ENCODE measurements around the gene EIF3J. TPM values are rescaled to one million over a fixed set of nuclear protein-coding genes. Genes with fewer than 3 reads are reported as not detected.
A peak's percentile ranks its signal among the peaks of the same experiment; 100 is the strongest.

The EIF3J gene
- polyA plus RNA-seq, 2 of the 4 experiments (the other 2 are of a cell fraction): 90.6 to 114 TPM

DNA sequence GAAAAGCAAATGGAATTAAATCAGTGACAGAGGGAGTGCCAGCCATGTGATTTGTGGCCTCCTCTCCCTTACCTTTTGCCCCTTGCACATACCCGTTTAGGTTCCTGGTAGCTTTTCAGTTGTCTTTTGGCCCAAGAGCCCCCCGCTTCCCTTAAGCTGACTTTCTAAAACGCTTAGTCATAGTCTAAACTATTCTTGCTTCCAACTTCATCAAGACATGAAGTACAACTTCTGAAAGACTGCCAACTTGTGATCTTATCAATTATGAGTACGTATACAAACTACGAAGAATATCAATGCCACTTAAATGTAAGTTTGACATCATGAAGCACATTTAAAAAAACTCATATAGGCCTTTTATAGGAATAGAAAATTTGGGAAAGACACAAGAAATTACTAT is 61.9 kb downstream of the EIF3J start:
- Histone ChIP-seq H3K4me3 (no peak overlapping the region), H3K4me2 (no peak overlapping the region), H3K9me3 (no peaks in the 10 kb centered on the region), H3K4me1 (peaks cover 4% of the 10 kb centered on the region; the same call in 1 of the 3 replicates), H3K27ac (no peak overlapping the region)
- DNase-seq (ENCODE audit: low read depth in 1 of 2, low spot score in 1 of 2) (no peak), ATAC-seq (no peak), FAIRE-seq (no peak)
- no peak for TF ChIP-seq TP53 (CRISPR knock-in tag; IDR thresholded peaks at IDR 0.05)
- TF ChIP-seq, protein P1, sequence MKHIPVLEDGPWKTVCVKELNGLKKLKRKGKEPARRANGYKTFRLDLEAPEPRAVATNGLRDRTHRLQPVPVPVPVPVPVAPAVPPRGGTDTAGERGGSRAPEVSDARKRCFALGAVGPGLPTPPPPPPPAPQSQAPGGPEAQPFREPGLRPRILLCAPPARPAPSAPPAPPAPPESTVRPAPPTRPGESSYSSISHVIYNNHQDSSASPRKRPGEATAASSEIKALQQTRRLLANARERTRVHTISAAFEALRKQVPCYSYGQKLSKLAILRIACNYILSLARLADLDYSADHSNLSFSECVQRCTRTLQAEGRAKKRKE (CRISPR knock-in tag; IDR thresholded peaks at IDR 0.05; ENCODE audit: low read depth): no peak
- no peak for TF ChIP-seq RCOR1 (IDR thresholded peaks at IDR 0.05; ENCODE audit: low read depth, low read length)
- TF ChIP-seq, protein P2, sequence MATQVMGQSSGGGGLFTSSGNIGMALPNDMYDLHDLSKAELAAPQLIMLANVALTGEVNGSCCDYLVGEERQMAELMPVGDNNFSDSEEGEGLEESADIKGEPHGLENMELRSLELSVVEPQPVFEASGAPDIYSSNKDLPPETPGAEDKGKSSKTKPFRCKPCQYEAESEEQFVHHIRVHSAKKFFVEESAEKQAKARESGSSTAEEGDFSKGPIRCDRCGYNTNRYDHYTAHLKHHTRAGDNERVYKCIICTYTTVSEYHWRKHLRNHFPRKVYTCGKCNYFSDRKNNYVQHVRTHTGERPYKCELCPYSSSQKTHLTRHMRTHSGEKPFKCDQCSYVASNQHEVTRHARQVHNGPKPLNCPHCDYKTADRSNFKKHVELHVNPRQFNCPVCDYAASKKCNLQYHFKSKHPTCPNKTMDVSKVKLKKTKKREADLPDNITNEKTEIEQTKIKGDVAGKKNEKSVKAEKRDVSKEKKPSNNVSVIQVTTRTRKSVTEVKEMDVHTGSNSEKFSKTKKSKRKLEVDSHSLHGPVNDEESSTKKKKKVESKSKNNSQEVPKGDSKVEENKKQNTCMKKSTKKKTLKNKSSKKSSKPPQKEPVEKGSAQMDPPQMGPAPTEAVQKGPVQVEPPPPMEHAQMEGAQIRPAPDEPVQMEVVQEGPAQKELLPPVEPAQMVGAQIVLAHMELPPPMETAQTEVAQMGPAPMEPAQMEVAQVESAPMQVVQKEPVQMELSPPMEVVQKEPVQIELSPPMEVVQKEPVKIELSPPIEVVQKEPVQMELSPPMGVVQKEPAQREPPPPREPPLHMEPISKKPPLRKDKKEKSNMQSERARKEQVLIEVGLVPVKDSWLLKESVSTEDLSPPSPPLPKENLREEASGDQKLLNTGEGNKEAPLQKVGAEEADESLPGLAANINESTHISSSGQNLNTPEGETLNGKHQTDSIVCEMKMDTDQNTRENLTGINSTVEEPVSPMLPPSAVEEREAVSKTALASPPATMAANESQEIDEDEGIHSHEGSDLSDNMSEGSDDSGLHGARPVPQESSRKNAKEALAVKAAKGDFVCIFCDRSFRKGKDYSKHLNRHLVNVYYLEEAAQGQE (IDR thresholded peaks at IDR 0.05): no peak
- no peak for TF ChIP-seq FOSB (CRISPR knock-in tag; IDR thresholded peaks at IDR 0.05)
- no peak for TF ChIP-seq POLR2AphosphoS2 (conservative IDR thresholded peaks at IDR 0.05; ENCODE audit: low read length)
- TF ChIP-seq MAFK (IDR thresholded peaks at IDR 0.05; ENCODE audit: partially characterized antibody): peak; percentile 16
- TF ChIP-seq, protein P3, sequence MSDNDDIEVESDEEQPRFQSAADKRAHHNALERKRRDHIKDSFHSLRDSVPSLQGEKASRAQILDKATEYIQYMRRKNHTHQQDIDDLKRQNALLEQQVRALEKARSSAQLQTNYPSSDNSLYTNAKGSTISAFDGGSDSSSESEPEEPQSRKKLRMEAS (IDR thresholded peaks at IDR 0.05): no peak
- WGBS (ENCODE audit: missing lambda C conversion rate): 76% methylated on average over 5 of the region's 5 CpGs
- POLR2A ChIA-PET: no interaction called here
- CTCF ChIA-PET: interaction anchor here (1.0 to 2.3 kb wide), 2 partner anchors 11 to 140 kb away, joined by 3 to 6 read pairs; no protein-coding TSS in a partner anchor

GRCh38 chr15:44603126-44603525 is 66.2 kb downstream of the EIF3J start:
- 94% methylated on average over 2 of the region's 2 CpGs for WGBS (ENCODE audit: missing lambda C conversion rate)
- no peak overlapping the region for H3K4me3 ChIP-seq
- no peak overlapping the region for H3K27ac ChIP-seq
- DNase-seq (ENCODE audit: low read depth in 1 of 2, low spot score in 1 of 2): no peak
- POLR2A ChIA-PET: interaction anchor here (0.7 kb wide), 1 partner anchor 11 kb away, joined by 10 read pairs; no protein-coding TSS in a partner anchor
- H3K9me3 ChIP-seq: no peaks in the 10 kb centered on the region
- no peak for ATAC-seq
- CTCF ChIA-PET: no interaction called here
- FAIRE-seq: no peak
- H3K4me1 ChIP-seq: peaks cover 4% of the 10 kb centered on the region; the same call in 1 of the 3 replicates
- H3K4me2 ChIP-seq: no peak overlapping the region
- TF ChIP-seq E2F6 (IDR thresholded peaks at IDR 0.05; ENCODE audit: borderline replicate concordance, low read depth) (no peak), EHMT2 (IDR thresholded peaks at IDR 0.05; ENCODE audit: low read depth) (no peak), FOSL2 (IDR thresholded peaks at IDR 0.05) (no peak), FOSL2 (CRISPR knock-in tag; IDR thresholded peaks at IDR 0.05) (no peak), CEBPB (IDR thresholded peaks at IDR 0.05) (no peak), KDM5A (IDR thresholded peaks at IDR 0.05) (no peak)
- TF ChIP-seq, protein P2 (IDR thresholded peaks at IDR 0.05): no peak
- TF ChIP-seq, protein P4, sequence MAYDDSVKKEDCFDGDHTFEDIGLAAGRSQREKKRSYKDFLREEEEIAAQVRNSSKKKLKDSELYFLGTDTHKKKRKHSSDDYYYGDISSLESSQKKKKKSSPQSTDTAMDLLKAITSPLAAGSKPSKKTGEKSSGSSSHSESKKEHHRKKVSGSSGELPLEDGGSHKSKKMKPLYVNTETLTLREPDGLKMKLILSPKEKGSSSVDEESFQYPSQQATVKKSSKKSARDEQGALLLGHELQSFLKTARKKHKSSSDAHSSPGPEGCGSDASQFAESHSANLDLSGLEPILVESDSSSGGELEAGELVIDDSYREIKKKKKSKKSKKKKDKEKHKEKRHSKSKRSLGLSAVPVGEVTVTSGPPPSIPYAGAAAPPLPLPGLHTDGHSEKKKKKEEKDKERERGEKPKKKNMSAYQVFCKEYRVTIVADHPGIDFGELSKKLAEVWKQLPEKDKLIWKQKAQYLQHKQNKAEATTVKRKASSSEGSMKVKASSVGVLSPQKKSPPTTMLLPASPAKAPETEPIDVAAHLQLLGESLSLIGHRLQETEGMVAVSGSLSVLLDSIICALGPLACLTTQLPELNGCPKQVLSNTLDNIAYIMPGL (CRISPR knock-in tag; IDR thresholded peaks at IDR 0.05; ENCODE audit: borderline replicate concordance): no peak

Data from A549 (cell line).